ENCODE data around the gene RNF10.
"Not testable (repeated sequence)": the region's sequence is repeated elsewhere in the genome, so short reads cannot be mapped to it uniquely, and the experiment has no call there.

The RNF10 gene

GRCh38 chr12:120614848-120615247 lies 80.7 kb downstream of the RNF10 start:
- no peak overlapping the region for H3K9ac ChIP-seq
- H3K27me3 ChIP-seq: no peaks in the 10 kb centered on the region
- H3K4me1 ChIP-seq: no peaks in the 10 kb centered on the region
- no peaks in the 10 kb centered on the region for H3K36me3 ChIP-seq
- no peak overlapping the region for H3K27ac ChIP-seq
- no peaks in the 10 kb centered on the region for H4K20me1 ChIP-seq
- TF ChIP-seq Cebpa-rat (IDR thresholded peaks at IDR 0.05): no peak
- no peaks in the 10 kb centered on the region for H3K9me3 ChIP-seq (replicated peaks in 1 of 11)
- H3K4me2 ChIP-seq: no peak overlapping the region
- H3K4me3 ChIP-seq: no peak overlapping the region

DNA sequence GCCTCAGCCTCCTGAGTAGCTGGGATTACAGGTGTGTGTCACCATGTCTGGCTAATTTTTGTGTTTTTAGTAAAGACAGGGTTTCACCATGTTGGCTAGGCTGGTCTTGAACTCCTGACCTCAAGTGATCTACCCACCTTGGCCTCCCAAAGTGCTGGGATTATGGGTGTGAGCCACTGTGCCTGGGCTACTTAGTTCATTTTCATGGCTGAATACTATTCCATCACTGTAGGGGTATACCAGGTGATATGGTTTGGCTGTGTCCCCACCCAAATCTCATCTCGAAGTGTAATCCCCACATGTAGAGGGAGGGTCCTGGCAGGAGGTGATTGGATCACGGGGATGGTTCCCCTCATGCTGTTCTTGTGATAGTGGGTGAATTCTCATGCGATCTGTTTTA lies 83.0 kb downstream of the RNF10 start:
- H3K4me3 ChIP-seq; H4K20me1 ChIP-seq; H3K36me3 ChIP-seq; H3K9me3 ChIP-seq (replicated peaks in 1 of 11); H3K27me3 ChIP-seq; H3K4me2 ChIP-seq; H3K27ac ChIP-seq; H3K9ac ChIP-seq; H3K4me1 ChIP-seq: not testable (repeated sequence)

DNA sequence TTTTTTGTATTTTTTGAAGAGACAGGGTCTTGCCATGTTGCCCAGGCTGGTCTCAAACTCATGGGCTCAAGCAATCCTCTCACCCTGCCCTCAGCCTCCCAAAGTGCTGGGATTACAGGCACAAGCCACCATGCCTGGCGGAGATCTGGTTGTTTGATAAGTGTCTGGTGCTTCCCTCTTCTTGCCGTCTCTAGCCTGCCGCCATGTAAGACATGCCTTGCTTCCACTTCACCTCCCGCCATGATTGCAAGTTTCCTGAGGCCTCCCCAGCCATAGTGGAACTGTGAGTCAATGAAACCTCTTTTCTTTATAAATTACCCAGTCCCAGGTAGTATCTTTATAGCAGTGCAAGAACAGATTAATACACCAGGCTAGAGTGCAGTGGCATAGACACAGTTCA lies 83.6 kb downstream of the RNF10 start:
- H3K4me3 ChIP-seq; H3K9me3 ChIP-seq (replicated peaks in 1 of 11); H3K36me3 ChIP-seq; H3K4me1 ChIP-seq; H3K4me2 ChIP-seq; H3K9ac ChIP-seq; H4K20me1 ChIP-seq; H3K27me3 ChIP-seq; H3K27ac ChIP-seq: not testable (repeated sequence)

DNA sequence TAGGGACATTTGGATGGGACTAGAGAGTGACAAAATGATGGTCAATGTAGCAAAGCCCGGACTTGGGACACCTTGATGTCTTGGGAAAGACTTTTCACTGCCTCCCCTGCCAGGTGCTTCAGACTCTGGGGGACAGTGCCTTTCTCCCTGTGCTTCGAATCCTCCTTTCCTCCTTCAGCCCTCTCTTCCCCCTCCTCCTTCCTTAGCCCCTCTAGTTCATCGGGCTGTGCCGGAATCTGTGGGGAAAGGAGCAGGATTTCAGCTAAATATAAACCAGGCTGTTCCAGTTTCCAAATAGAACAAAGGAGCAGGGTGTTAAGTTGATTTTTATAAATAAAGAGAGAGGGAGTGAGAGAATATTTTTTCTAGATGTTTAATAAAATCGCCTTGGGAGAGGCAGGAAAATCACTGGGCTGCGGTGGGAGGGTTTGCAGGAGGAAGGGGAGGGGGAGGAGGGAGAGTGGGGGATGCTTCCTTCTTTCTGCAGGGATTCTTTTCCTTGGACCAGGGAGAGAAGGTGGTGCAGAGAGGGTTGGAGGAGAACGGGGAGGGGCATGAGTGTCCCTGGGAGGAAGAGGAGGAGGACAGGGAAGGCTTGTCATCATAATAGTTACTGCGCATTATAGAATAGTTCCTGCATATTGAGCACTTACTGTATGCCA lies 84.9 kb downstream of the RNF10 start:
- no peak overlapping the region for H3K27ac ChIP-seq
- H3K4me3 ChIP-seq: no peak overlapping the region
- H3K36me3 ChIP-seq: no peaks in the 10 kb centered on the region
- H3K9ac ChIP-seq: no peak overlapping the region
- H3K27me3 ChIP-seq: no peaks in the 10 kb centered on the region
- H3K4me2 ChIP-seq: no peak overlapping the region
- no peaks in the 10 kb centered on the region for H3K9me3 ChIP-seq (replicated peaks in 1 of 11)
- no peak for TF ChIP-seq Cebpa-rat (IDR thresholded peaks at IDR 0.05)
- no peaks in the 10 kb centered on the region for H3K4me1 ChIP-seq
- H4K20me1 ChIP-seq: no peaks in the 10 kb centered on the region

GRCh38 chr12:120620624-120621023 lies 86.5 kb downstream of the RNF10 start:
- H3K36me3 ChIP-seq: no peaks in the 10 kb centered on the region
- H4K20me1 ChIP-seq: no peaks in the 10 kb centered on the region
- H3K4me3 ChIP-seq: no peak overlapping the region
- H3K27ac ChIP-seq: no peak overlapping the region
- H3K27me3 ChIP-seq: no peaks in the 10 kb centered on the region
- TF ChIP-seq Cebpa-rat (IDR thresholded peaks at IDR 0.05): no peak
- no peak overlapping the region for H3K9ac ChIP-seq
- H3K4me2 ChIP-seq: no peak overlapping the region
- H3K9me3 ChIP-seq (replicated peaks in 1 of 11): no peaks in the 10 kb centered on the region
- H3K4me1 ChIP-seq: no peaks in the 10 kb centered on the region

GRCh38 chr12:120625557-120626419 lies 91.6 kb downstream of the RNF10 start:
- TF ChIP-seq Cebpa-rat (IDR thresholded peaks at IDR 0.05): no peak
- Histone ChIP-seq H3K9ac (no peak overlapping the region), H3K4me1 (peaks cover 0 to 9% (median 0%) of the 10 kb centered on the region in 10 experiments; a peak in 4 of 20 replicates), H3K4me2 (peak overlapping the region in 1 of 11 experiments; percentile 40; a peak in 1 of 22 replicates), H3K36me3 (no peaks in the 10 kb centered on the region), H3K27me3 (no peaks in the 10 kb centered on the region), H3K9me3 (replicated peaks in 1 of 11) (no peaks in the 10 kb centered on the region), H3K27ac (no peak overlapping the region), H3K4me3 (no peak overlapping the region), H4K20me1 (no peaks in the 10 kb centered on the region)

Measured in BLaER1 treated with 17β-estradiol and CSF1 and Interleukin-3, amounts not matched to agents 10 nM and 100 nM (cell line).